Adrenal gland (tissue), 5 donors: Measurements from ENCODE around the gene COL15A1.

Experiments
- CTCF ChIP-seq, 6 experiments: fragments of 450-650 bp in 4 of 6; fragments of 200-600 bp in 2 of 6; sonication (generic) in 1 of 6; IDR thresholded peaks; 1 replicate in 5 of 6; 2 replicates in 1 of 6; pipeline versions ENCODE4 v1.5.1 to v1.8.0; 2016 to 2021; ENCODE audit warnings: antibody characterized with exemption in 6 of 6, mild to moderate bottlenecking in 2 of 6, moderate library complexity in 1 of 6
- POLR2A ChIP-seq, 2 donors: fragments of 450-650 bp; IDR thresholded peaks; one replicate each; pipeline ENCODE4 v1.6.1; 2017; ENCODE audit warnings: antibody characterized with exemption in 2 of 2, mild to moderate bottlenecking in 2 of 2, moderate library complexity in 1 of 2
- donor health status: DM: no; HTN: no; CAD: no.

- TF ChIP-seq POLR2A (IDR thresholded peaks at IDR 0.05) (no peak), CTCF (IDR thresholded peaks at IDR 0.05) (no peak)
Measured at GRCh38 chr9:99096409-99096808, 152.7 kb downstream of the COL15A1 start.
